Cardiac fibroblast (primary cell): ENCODE data around the gene ACOXL.
A peak's percentile ranks its signal among the peaks of the same experiment; 100 is the strongest.

Experiments
- DNase-seq, 2 donors: peaks; one replicate each; pipeline versions ENCODE4 v3.0.0 to v3.0.0-alpha.2; 2010; ENCODE audit warnings: low read depth in 2 of 2
- H3K4me3 ChIP-seq, 2 donors: replicated peaks in 1 of 2; 1 replicate in 1 of 2; 2 replicates in 1 of 2; pipeline ENCODE4 v1.5.1; 2011; ENCODE audit warnings: low read depth in 2 of 2, low read length in 2 of 2, mild to moderate bottlenecking in 2 of 2, moderate library complexity in 1 of 2
- TF ChIP-seq, protein P1 (sequence below): IDR thresholded peaks from one replicate; pipeline ENCODE4 v1.5.1; 2011; ENCODE audit warnings: low read depth, mild to moderate bottlenecking, low read length, inconsistent platforms

ACOXL gene

GRCh38 chr2:110771547-110772382 is 39.4 kb downstream of the ACOXL start:
- H3K4me3 ChIP-seq, result no peak overlapping the region
- DNase-seq, result no peak
- TF ChIP-seq, protein P1, sequence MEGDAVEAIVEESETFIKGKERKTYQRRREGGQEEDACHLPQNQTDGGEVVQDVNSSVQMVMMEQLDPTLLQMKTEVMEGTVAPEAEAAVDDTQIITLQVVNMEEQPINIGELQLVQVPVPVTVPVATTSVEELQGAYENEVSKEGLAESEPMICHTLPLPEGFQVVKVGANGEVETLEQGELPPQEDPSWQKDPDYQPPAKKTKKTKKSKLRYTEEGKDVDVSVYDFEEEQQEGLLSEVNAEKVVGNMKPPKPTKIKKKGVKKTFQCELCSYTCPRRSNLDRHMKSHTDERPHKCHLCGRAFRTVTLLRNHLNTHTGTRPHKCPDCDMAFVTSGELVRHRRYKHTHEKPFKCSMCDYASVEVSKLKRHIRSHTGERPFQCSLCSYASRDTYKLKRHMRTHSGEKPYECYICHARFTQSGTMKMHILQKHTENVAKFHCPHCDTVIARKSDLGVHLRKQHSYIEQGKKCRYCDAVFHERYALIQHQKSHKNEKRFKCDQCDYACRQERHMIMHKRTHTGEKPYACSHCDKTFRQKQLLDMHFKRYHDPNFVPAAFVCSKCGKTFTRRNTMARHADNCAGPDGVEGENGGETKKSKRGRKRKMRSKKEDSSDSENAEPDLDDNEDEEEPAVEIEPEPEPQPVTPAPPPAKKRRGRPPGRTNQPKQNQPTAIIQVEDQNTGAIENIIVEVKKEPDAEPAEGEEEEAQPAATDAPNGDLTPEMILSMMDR, result no peak

DNA sequence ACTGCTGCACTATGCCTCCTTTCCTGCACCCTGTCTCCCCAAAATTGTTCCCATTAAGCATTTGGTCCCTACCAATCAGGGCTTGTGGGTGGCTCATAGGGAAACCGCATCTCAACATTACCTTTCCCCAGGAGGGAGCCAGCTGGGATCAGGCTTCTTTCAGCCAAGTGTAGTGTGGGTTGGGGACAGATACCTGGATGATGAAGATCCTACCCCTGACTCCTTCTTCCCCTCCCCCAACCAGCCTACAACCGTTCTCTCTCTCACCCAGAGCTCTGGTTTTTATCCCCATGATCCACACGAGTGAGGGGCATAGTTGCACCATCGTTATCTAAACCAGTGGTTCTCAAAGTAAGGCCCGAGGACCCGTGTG is 40.0 kb downstream of the ACOXL start:
- TF ChIP-seq, protein P1, result no peak
- H3K4me3 ChIP-seq, result no peak overlapping the region
- DNase-seq, result no peak

- DNase-seq, result peak in 1 of 2 donors; percentile 30
- H3K4me3 ChIP-seq, result no peak overlapping the region
- TF ChIP-seq, protein P1, result no peak
These were observed 41.1 kb downstream of the ACOXL start for GRCh38 chr2:110773401-110773921.

DNA sequence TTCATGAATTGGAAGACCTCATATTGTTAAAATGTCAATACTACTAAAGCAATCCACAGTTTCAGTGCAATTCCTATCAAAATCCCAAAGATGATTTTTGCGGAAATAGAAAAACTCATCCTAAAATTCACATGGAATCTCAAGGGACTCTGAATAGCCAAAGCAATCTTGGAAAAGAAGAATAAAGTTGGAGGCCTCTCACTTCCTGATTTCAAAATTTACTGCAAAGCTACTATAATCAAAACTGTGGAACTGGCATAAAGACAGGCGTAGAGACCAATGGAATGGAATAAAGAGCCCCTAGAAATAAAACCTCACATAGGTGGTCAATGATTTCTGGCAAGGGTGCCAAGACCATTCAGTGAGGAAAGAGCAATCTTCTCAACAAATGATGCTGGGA is 42.3 kb downstream of the ACOXL start:
- TF ChIP-seq, protein P1, result no peak
- no peak overlapping the region for H3K4me3 ChIP-seq
- DNase-seq, result no peak

DNA sequence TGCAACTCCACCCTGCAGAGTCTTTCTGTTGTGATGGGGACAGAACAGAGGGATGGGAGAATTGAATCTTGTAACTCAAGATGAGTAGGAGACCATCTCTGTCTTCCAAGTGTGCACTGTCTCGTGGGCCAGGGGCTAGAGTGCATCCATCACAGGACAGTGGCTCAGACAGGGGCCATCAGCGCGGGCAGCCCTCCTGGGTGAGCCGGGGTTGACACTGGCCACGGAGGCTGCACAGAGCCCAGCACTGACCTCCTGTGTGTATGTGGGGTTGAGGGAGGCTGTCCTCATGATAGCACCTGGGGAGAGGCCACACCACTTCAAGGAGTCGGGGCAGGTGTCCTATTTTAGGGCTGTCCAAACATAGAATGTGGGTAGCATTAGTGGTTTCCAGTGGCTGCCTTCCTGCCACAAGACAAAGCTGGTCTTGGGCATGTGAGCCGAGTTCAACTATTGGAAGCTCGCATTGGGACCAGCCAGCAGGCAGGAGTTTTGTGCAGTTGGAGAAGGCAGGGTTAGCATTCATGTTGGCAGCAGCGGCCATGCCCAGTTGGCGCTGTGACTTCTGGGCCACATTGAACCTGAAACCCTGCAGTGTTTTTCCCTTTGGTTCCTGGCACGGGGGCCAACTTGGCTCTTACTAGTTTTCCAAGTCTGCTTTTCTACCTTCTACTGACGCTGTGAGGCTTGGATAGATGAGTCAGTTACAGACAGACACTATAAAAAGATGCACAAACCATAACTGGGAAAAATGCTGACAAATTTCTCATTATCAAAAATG is 45.3 kb downstream of the ACOXL start:
- H3K4me3 ChIP-seq, result no peak overlapping the region
- DNase-seq, result no peak
- TF ChIP-seq, protein P1, result no peak

DNA sequence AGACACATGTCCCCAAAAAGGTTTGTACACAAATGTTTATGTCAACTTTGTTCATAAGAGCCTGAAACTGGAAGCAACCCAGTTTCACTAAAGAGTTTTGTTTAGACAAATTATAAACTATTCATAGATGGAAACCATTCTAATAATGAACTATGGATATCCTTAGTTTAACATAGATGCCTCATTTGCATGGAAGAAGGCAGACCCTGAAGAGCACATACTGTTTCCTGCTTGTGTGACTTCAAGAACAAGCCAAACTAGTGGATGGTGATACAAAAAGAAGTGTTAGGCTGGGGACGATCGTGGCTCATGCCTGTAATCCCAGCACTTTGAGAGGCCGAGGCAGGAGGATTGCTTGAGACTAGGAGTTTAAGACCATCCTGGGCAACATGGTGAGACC is 48.1 kb downstream of the ACOXL start:
- TF ChIP-seq, protein P1, result no peak
- no peak for DNase-seq
- H3K4me3 ChIP-seq, result no peak overlapping the region
